CD4-positive, alpha-beta T cell (primary cell): ENCODE results near the gene CROT. TPM values are rescaled to one million over a fixed set of nuclear protein-coding genes. Genes with fewer than 3 reads are reported as not detected.

Experiments
- ATAC-seq: fragments of 200-7000 bp; cut with Tn5 transposase; one replicate; pipeline ENCODE4 v1.10.0; 2022; ENCODE audit warnings: mild to moderate bottlenecking; ENCODE audit not compliant: poor library complexity
- CTCF ChIA-PET: fragments of 350-600 bp; sonication (Branson Sonifier 250); formaldehyde crosslinking; loops from one replicate; lab custom pipeline; 2021; ENCODE audit warnings: antibody characterized with exemption, inconsistent platforms; lab: Charles Lee
- POLR2A ChIA-PET: fragments of 350-600 bp; sonication (Branson Sonifier 250); formaldehyde crosslinking; loops from one replicate; lab custom pipeline; 2021; ENCODE audit warnings: antibody characterized with exemption, inconsistent platforms; lab: Charles Lee
- DNase-seq, 14 experiments: peaks; one replicate each; pipeline ENCODE4 v3.0.0-alpha.2; 2013 to 2020; ENCODE audit warnings: mixed read lengths in 2 of 14
- H3K27ac ChIP-seq, 2 donors: one replicate each; pipeline versions ENCODE4 v1.5.1 to v1.7.0; 2013; ENCODE audit warnings: low read length in 2 of 2, low read depth in 1 of 2, mild to moderate bottlenecking in 1 of 2
- H3K27me3 ChIP-seq, 2 experiments: 1 replicate in 1 of 2; 2 replicates in 1 of 2; pipeline versions ENCODE4 v1.6.1 to v1.7.0; 2013; ENCODE audit warnings: low read length in 2 of 2, control low read depth in 1 of 2, mild to moderate bottlenecking in 1 of 2, moderate library complexity in 1 of 2; ENCODE audit not compliant: insufficient read depth in 2 of 2, control insufficient read depth in 1 of 2
- H3K36me3 ChIP-seq: one replicate; pipeline ENCODE4 v1.6.1; 2013; ENCODE audit warnings: low read length, control low read depth; ENCODE audit not compliant: insufficient read depth
- H3K4me1 ChIP-seq: one replicate; pipeline ENCODE4 v1.6.1; 2013; ENCODE audit warnings: low read length, control low read depth; ENCODE audit not compliant: insufficient read depth
- H3K4me3 ChIP-seq: one replicate; pipeline ENCODE4 v1.5.1; 2013; ENCODE audit warnings: mild to moderate bottlenecking, low read length, moderate library complexity
- H3K9me3 ChIP-seq, 2 experiments: 1 replicate in 1 of 2; 2 replicates in 1 of 2; pipeline versions ENCODE4 v1.6.1 to v1.7.0; 2013; ENCODE audit warnings: low read length in 2 of 2, mild to moderate bottlenecking in 2 of 2, control low read depth in 1 of 2, moderate library complexity in 1 of 2; ENCODE audit not compliant: control insufficient read depth in 1 of 2, insufficient read depth in 1 of 2
- H3K27ac Mint-ChIP-seq: one replicate; pipeline ENCODE4 v1.8.0; 2020; ENCODE audit warnings: mixed read lengths
- H3K27me3 Mint-ChIP-seq: one replicate; pipeline ENCODE4 v1.8.0; 2021; ENCODE audit warnings: mixed read lengths
- H3K36me3 Mint-ChIP-seq: one replicate; pipeline ENCODE4 v1.8.0; 2021; ENCODE audit warnings: low read depth, mixed read lengths
- H3K4me1 Mint-ChIP-seq: one replicate; pipeline ENCODE4 v1.8.0; 2021; ENCODE audit warnings: low read depth, mixed read lengths
- H3K4me3 Mint-ChIP-seq: one replicate; pipeline ENCODE4 v1.8.0; 2020; ENCODE audit warnings: mild to moderate bottlenecking, mixed read lengths
- H3K9me3 Mint-ChIP-seq: one replicate; pipeline ENCODE4 v1.8.0; 2020; ENCODE audit warnings: mixed read lengths
- CTCF ChIP-seq: fragments of 200-600 bp; IDR thresholded peaks from one replicate; pipeline ENCODE4 v1.8.0; 2022; ENCODE audit warnings: antibody characterized with exemption, mild to moderate bottlenecking
- intact Hi-C, 2 experiments: fragments of 100-400 bp; cut with DNase I in 1 of 2; cut with micrococcal nuclease in 1 of 2; formaldehyde crosslinking; loops; one replicate each; pipeline versions ENCODE4 v1.15.1 to v1.9.0; 2023 to 2025; cut with DNase I, micrococcal nuclease
- total RNA-seq, 174 experiments: library from RNA in 2 of 174; stranded (reverse) in 2 of 174; gene quantifications; one replicate each; pipeline ENCODE4 v1.2.3 and lab custom pipeline; 2021 to 2026

CROT gene
- total RNA-seq, 2 experiments from 2014 or later = 8.5 to 8.6 TPM

GRCh38 chr7:87344446-87344845 is 1.0 kb upstream of the CROT start:
- Histone ChIP-seq H3K27ac (peak overlapping the region; percentile 73 to 78), H3K27me3 (no peaks in the 10 kb centered on the region), H3K36me3 (peaks cover 24% of the 10 kb centered on the region), H3K4me1 (peaks cover 22% of the 10 kb centered on the region), H3K9me3 (no peaks in the 10 kb centered on the region), H3K4me3 (peak overlapping the region; percentile 75)
- Mint-ChIP-seq H3K36me3 (peaks cover 53% of the 10 kb centered on the region), H3K27ac (peak overlapping the region; percentile 94), H3K4me1 (peaks cover 69% of the 10 kb centered on the region), H3K4me3 (peak overlapping the region; percentile 93), H3K27me3 (no peaks in the 10 kb centered on the region), H3K9me3 (no peaks in the 10 kb centered on the region)
- TF ChIP-seq CTCF = no peak
- no peak for ATAC-seq
- peak in 2 of 14 experiments; percentile 2 to 19 for DNase-seq
- intact Hi-C loops = loop anchor here (2.0 to 10.0 kb wide), 4 partner anchors 32 to 878 kb away; partner anchors contain the start of genes DBF4 (in 1 of the 2), SLC25A40 (in 1 of the 2) and SRI (in 1 of the 2)
- ChIA-PET POLR2A (interaction anchor here (1.0 to 2.7 kb wide), 9 partner anchors 11 to 256 kb away, joined by 3 to 27 read pairs (median 8); partner anchors contain the start of genes ABCB1, DMTF1 and TMEM243), CTCF (interaction anchor here (1.5 to 1.9 kb wide), 2 partner anchors 32 to 36 kb away, joined by 3 to 7 read pairs; no protein-coding TSS in a partner anchor)

- Histone ChIP-seq H3K27me3 (no peaks in the 10 kb centered on the region), H3K27ac (peak overlapping the region; percentile 36 to 78), H3K36me3 (peaks cover 24% of the 10 kb centered on the region), H3K4me3 (peak overlapping the region; percentile 75), H3K4me1 (peaks cover 22% of the 10 kb centered on the region), H3K9me3 (no peaks in the 10 kb centered on the region)
- ATAC-seq (peak; percentile 16), DNase-seq (no peak)
- no peak for TF ChIP-seq CTCF
- intact Hi-C loops = loop anchor here (2.0 to 10.0 kb wide), 4 partner anchors 33 to 529 kb away; partner anchors contain the start of genes DBF4 (in 1 of the 2), SLC25A40 (in 1 of the 2) and TMEM243 (in 1 of the 2)
- ChIA-PET POLR2A (interaction anchor here (0.7 to 2.7 kb wide), 13 partner anchors 15 to 530 kb away, joined by 3 to 27 read pairs (median 6); partner anchors contain the start of genes ABCB1, DBF4, DMTF1 and SLC25A40), CTCF (interaction anchor here (1.5 to 1.9 kb wide), 2 partner anchors 33 to 34 kb away, joined by 3 to 7 read pairs; no protein-coding TSS in a partner anchor)
- Mint-ChIP-seq H3K9me3 (no peaks in the 10 kb centered on the region), H3K4me3 (peak overlapping the region; percentile 93), H3K36me3 (peaks cover 55% of the 10 kb centered on the region), H3K27me3 (no peaks in the 10 kb centered on the region), H3K4me1 (peaks cover 68% of the 10 kb centered on the region), H3K27ac (peak overlapping the region; percentile 94)
Measured at GRCh38 chr7:87345962-87346371, 503 bp downstream of the CROT start.

- H3K27ac Mint-ChIP-seq = no peak overlapping the region
- H3K4me3 Mint-ChIP-seq = peak overlapping the region; percentile 93
Measured at GRCh38 chr7:87347207-87347606, 1.7 kb downstream of the CROT start.

More at GRCh38 chr7:87347207-87347606, 1.7 kb downstream of the CROT start:
- Histone ChIP-seq H3K27ac (no peak overlapping the region), H3K4me1 (peaks cover 14% of the 10 kb centered on the region), H3K4me3 (no peak overlapping the region), H3K36me3 (peaks cover 22% of the 10 kb centered on the region), H3K27me3 (no peaks in the 10 kb centered on the region), H3K9me3 (no peaks in the 10 kb centered on the region)
- no peak for TF ChIP-seq CTCF
- Mint-ChIP-seq H3K36me3 (peaks cover 57% of the 10 kb centered on the region), H3K4me1 (peaks cover 59% of the 10 kb centered on the region), H3K9me3 (no peaks in the 10 kb centered on the region), H3K27me3 (no peaks in the 10 kb centered on the region)
- DNase-seq = no peak
- ChIA-PET CTCF (no interaction called here), POLR2A (interaction anchor here (0.7 kb wide), 1 partner anchor 9 kb away, joined by 3 read pairs; no protein-coding TSS in a partner anchor)
- no peak for ATAC-seq
- intact Hi-C loops = loop anchor here (5.0 to 10.0 kb wide), 3 partner anchors 130 to 528 kb away; partner anchors contain the start of genes DBF4 (in 1 of the 2), SLC25A40 (in 1 of the 2) and TMEM243 (in 1 of the 2)
